Panc1 (cell line): ENCODE data around the gene LDAF1. TPM values are rescaled to one million over a fixed set of nuclear protein-coding genes. Genes with fewer than 3 reads are reported as not detected.

Source experiments
- ATAC-seq: fragments of 200-7000 bp; cut with Tn5 transposase; 2 replicates; pipeline ENCODE4 v1.9.1; 2020; ENCODE audit warnings: mild to moderate bottlenecking, moderate library complexity
- BruUV-seq: library from RNA; stranded (reverse); fragments of 400-500 nt; replicated peaks from 2 replicates; lab custom pipeline; 2021; lab: Mats Ljungman, UMichigan
- CTCF ChIA-PET: fragments of 300-600 bp; sonication (Branson Sonifier 250); formaldehyde crosslinking; loops from one replicate; lab custom pipeline; 2022; ENCODE audit warnings: antibody characterized with exemption; lab: Charles Lee
- POLR2A ChIA-PET: fragments of 300-600 bp; sonication (Branson Sonifier 250); formaldehyde crosslinking; loops from one replicate; lab custom pipeline; 2022; ENCODE audit warnings: antibody characterized with exemption; lab: Charles Lee
- DNase-seq: peaks from one replicate; pipeline ENCODE4 v3.0.0-alpha.2; 2010; ENCODE audit warnings: low read depth, low spot score
- H3K27ac ChIP-seq: 2 replicates; pipeline ENCODE4 v1.5.1; 2011; ENCODE audit warnings: mild to moderate bottlenecking, low read length, inconsistent platforms
- H3K27me3 ChIP-seq: fragments of 200-500 bp; sonication (Bioruptor generic); 2 replicates; pipeline ENCODE4 v1.6.0; 2014; ENCODE audit warnings: low read length, inconsistent platforms; ENCODE audit not compliant: control insufficient read depth, insufficient read depth
- H3K36me3 ChIP-seq: fragments of 200-500 bp; sonication (Bioruptor generic); 2 replicates; pipeline ENCODE4 v1.5.1; 2014; ENCODE audit warnings: inconsistent platforms, mild to moderate bottlenecking, low read length, moderate library complexity; ENCODE audit not compliant: control insufficient read depth, insufficient read depth
- H3K4me1 ChIP-seq: 2 replicates; pipeline ENCODE4 v1.5.1; 2011; ENCODE audit warnings: inconsistent platforms, mild to moderate bottlenecking, low read length, moderate library complexity; ENCODE audit not compliant: control insufficient read depth, insufficient read depth
- H3K4me3 ChIP-seq, 2 experiments: 2 replicates each; pipeline ENCODE4 v1.5.1; 2011 to 2012; ENCODE audit warnings: low read depth in 2 of 2, low read length in 2 of 2, mild to moderate bottlenecking in 2 of 2, inconsistent platforms in 1 of 2, moderate library complexity in 1 of 2
- H3K9me3 ChIP-seq: fragments of 200-500 bp; sonication (Bioruptor generic); 2 replicates; pipeline ENCODE4 v1.5.1; 2014; ENCODE audit warnings: low read depth, mild to moderate bottlenecking, inconsistent platforms, low read length, moderate library complexity; ENCODE audit not compliant: control insufficient read depth, insufficient read depth
- POLR2AphosphoS5 ChIP-seq: IDR thresholded peaks from 2 replicates; pipeline ENCODE4 v1.6.1; 2012; ENCODE audit warnings: mild to moderate bottlenecking, low read depth, low read length, moderate library complexity
- SIN3A ChIP-seq: IDR thresholded peaks from 2 replicates; pipeline ENCODE4 v1.6.1; 2012; ENCODE audit warnings: low read depth, mild to moderate bottlenecking, low read length, moderate library complexity, borderline replicate concordance; ENCODE audit not compliant: insufficient read depth
- TCF7L2 ChIP-seq: IDR thresholded peaks from 2 replicates; pipeline ENCODE4 v1.6.1; 2011; ENCODE audit warnings: mild to moderate bottlenecking, low read depth, low read length, inconsistent platforms
- in situ Hi-C: cut with HindIII; loops from 2 replicates; pipeline ENCODE4 v1.10.0; 2016; ENCODE audit warnings: low sequenced_read_pairs, low pct_unique_long_range_greater_than_20kb
- intact Hi-C: fragments of 100-400 bp; cut with micrococcal nuclease; formaldehyde crosslinking; loops from one replicate; pipeline ENCODE4 v1.10.0; 2022; ENCODE audit not compliant: unreplicated experiment
- total RNA-seq: library from RNA; stranded (reverse); gene quantifications from one replicate; pipeline ENCODE4 v1.2.1, GENCODE V29; 2021; ENCODE audit not compliant: unreplicated experiment
- TF ChIP-seq, protein P1 (sequence below): fragments of 450-650 bp; IDR thresholded peaks from 2 replicates; pipeline ENCODE4 v1.5.1; 2017; ENCODE audit warnings: mild to moderate bottlenecking
- TF ChIP-seq, protein P2 (sequence below), 2 experiments: IDR thresholded peaks; 2 replicates each; pipeline ENCODE4 v1.6.1; 2011 to 2012; ENCODE audit warnings: low read depth in 2 of 2, control low read depth in 1 of 2, low read length in 1 of 2, mild to moderate bottlenecking in 1 of 2, moderate library complexity in 1 of 2; ENCODE audit not compliant: insufficient read depth in 1 of 2

LDAF1 gene
- total RNA-seq, 1 experiment from 2014 or later, result 15.2 TPM

DNA sequence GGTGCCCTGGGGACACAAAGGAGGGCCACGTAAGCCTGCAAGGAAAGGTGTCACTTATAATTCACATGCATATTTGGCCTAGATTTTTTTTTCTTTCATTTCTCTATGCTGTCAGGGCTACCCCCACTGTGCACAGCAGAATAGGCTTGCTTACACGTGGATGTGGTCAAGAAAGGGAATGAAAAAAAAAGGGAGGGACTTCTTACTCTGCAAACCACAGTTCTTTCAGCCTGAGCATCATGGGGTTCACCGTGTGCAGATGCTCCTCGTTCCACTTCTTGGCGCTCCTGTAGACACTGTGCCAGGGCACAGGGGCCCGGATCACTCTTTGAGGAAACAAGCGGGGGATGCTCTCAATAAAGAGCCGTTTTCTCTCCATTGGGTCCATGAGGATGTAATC is 24.4 kb upstream of the LDAF1 start:
- Histone ChIP-seq H3K27ac (no peak overlapping the region), H3K4me3 (no peak overlapping the region), H3K4me1 (no peaks in the 10 kb centered on the region), H3K27me3 (peaks cover 10% of the 10 kb centered on the region), H3K9me3 (no peaks in the 10 kb centered on the region), H3K36me3 (no peaks in the 10 kb centered on the region)
- TF ChIP-seq, protein P1, sequence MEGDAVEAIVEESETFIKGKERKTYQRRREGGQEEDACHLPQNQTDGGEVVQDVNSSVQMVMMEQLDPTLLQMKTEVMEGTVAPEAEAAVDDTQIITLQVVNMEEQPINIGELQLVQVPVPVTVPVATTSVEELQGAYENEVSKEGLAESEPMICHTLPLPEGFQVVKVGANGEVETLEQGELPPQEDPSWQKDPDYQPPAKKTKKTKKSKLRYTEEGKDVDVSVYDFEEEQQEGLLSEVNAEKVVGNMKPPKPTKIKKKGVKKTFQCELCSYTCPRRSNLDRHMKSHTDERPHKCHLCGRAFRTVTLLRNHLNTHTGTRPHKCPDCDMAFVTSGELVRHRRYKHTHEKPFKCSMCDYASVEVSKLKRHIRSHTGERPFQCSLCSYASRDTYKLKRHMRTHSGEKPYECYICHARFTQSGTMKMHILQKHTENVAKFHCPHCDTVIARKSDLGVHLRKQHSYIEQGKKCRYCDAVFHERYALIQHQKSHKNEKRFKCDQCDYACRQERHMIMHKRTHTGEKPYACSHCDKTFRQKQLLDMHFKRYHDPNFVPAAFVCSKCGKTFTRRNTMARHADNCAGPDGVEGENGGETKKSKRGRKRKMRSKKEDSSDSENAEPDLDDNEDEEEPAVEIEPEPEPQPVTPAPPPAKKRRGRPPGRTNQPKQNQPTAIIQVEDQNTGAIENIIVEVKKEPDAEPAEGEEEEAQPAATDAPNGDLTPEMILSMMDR, result no peak
- TF ChIP-seq, protein P2, sequence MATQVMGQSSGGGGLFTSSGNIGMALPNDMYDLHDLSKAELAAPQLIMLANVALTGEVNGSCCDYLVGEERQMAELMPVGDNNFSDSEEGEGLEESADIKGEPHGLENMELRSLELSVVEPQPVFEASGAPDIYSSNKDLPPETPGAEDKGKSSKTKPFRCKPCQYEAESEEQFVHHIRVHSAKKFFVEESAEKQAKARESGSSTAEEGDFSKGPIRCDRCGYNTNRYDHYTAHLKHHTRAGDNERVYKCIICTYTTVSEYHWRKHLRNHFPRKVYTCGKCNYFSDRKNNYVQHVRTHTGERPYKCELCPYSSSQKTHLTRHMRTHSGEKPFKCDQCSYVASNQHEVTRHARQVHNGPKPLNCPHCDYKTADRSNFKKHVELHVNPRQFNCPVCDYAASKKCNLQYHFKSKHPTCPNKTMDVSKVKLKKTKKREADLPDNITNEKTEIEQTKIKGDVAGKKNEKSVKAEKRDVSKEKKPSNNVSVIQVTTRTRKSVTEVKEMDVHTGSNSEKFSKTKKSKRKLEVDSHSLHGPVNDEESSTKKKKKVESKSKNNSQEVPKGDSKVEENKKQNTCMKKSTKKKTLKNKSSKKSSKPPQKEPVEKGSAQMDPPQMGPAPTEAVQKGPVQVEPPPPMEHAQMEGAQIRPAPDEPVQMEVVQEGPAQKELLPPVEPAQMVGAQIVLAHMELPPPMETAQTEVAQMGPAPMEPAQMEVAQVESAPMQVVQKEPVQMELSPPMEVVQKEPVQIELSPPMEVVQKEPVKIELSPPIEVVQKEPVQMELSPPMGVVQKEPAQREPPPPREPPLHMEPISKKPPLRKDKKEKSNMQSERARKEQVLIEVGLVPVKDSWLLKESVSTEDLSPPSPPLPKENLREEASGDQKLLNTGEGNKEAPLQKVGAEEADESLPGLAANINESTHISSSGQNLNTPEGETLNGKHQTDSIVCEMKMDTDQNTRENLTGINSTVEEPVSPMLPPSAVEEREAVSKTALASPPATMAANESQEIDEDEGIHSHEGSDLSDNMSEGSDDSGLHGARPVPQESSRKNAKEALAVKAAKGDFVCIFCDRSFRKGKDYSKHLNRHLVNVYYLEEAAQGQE (IDR thresholded peaks at IDR 0.05; ENCODE audit: insufficient read depth in 1 of 2, low read depth in 2 of 2, low read length in 1 of 2), result no peak
- TF ChIP-seq TCF7L2 (no peak), POLR2AphosphoS5 (no peak), SIN3A (no peak)
- BruUV-seq, result no TSS peak
- ChIA-PET CTCF (no interaction called here), POLR2A (no interaction called here)
- no peak for DNase-seq
- no peak for ATAC-seq
- in situ Hi-C loops, result no loop called here
- intact Hi-C loops, result no loop called here

DNA sequence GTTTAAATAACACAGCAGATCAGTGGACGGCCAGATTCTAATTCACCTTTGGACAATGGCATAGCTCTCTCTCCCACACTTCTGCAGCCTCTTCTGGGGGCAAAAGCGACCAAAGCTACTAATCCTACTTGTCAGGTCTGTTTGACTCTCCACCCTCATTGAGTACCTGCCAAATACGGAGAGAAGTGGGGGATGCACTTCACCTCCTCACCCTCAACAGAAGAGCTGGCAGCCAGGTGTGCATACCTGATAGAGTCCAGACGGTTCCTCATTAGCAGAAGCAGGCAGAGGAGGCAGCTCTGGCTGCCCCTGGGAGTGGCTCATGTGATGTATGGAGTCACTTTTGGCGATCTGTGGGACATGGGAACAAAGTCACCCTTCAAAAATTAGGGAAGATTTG is 12.7 kb upstream of the LDAF1 start:
- ChIA-PET POLR2A (no interaction called here), CTCF (interaction anchor here (0.6 kb wide), 1 partner anchor 180 kb away, joined by 4 read pairs; no protein-coding TSS in a partner anchor)
- Histone ChIP-seq H3K36me3 (no peaks in the 10 kb centered on the region), H3K4me1 (no peaks in the 10 kb centered on the region), H3K9me3 (no peaks in the 10 kb centered on the region), H3K27ac (no peak overlapping the region), H3K27me3 (peaks cover 15% of the 10 kb centered on the region; the same call in 1 of the 2 replicates), H3K4me3 (no peak overlapping the region)
- no TSS peak for BruUV-seq
- TF ChIP-seq, protein P1, result no peak
- TF ChIP-seq POLR2AphosphoS5 (no peak), SIN3A (no peak), TCF7L2 (no peak)
- TF ChIP-seq, protein P2 (IDR thresholded peaks at IDR 0.05; ENCODE audit: insufficient read depth in 1 of 2, low read depth in 2 of 2, low read length in 1 of 2), result no peak
- intact Hi-C loops, result no loop called here
- DNase-seq, result no peak
- in situ Hi-C loops, result no loop called here
- no peak for ATAC-seq
